Liver (tissue), 9 donors: ENCODE measurements around the gene DNAH10. TPM values are rescaled to one million over a fixed set of nuclear protein-coding genes. Genes with fewer than 3 reads are reported as not detected.

ENCODE experiments used
- DNase-seq: peaks from one replicate; pipeline ENCODE4 v3.0.0-alpha.2; 2017; ENCODE audit warnings: low spot score
- H3K27ac ChIP-seq, 2 donors: one replicate each; pipeline ENCODE4 v1.7.0; 2013; ENCODE audit warnings: inconsistent platforms in 2 of 2, low read length in 2 of 2, control low read depth in 1 of 2, low read depth in 1 of 2, mild to moderate bottlenecking in 1 of 2
- H3K27me3 ChIP-seq, 4 donors: one replicate each; pipeline versions ENCODE4 v1.6.1 to v1.7.0; 2013; ENCODE audit warnings: low read length in 3 of 4, inconsistent platforms in 1 of 4, mild to moderate bottlenecking in 1 of 4, moderate library complexity in 1 of 4; ENCODE audit not compliant: control insufficient read depth in 4 of 4, insufficient read depth in 4 of 4
- H3K36me3 ChIP-seq, 4 donors: one replicate each; pipeline versions ENCODE4 v1.6.1 to v1.7.0; 2013; ENCODE audit warnings: low read length in 3 of 4, mild to moderate bottlenecking in 3 of 4, low read depth in 1 of 4, moderate library complexity in 1 of 4; ENCODE audit not compliant: control insufficient read depth in 4 of 4, insufficient read depth in 3 of 4
- H3K4me1 ChIP-seq, 4 donors: one replicate each; pipeline versions ENCODE4 v1.6.1 to v1.7.0; 2013; ENCODE audit warnings: low read length in 3 of 4, mild to moderate bottlenecking in 3 of 4, moderate library complexity in 1 of 4; ENCODE audit not compliant: control insufficient read depth in 4 of 4, insufficient read depth in 4 of 4
- H3K4me3 ChIP-seq, 3 donors: one replicate each; pipeline versions ENCODE4 v1.6.1 to v1.7.0; 2013; ENCODE audit warnings: low read length in 3 of 3, control low read depth in 1 of 3, low read depth in 1 of 3, mild to moderate bottlenecking in 1 of 3
- H3K9ac ChIP-seq, 2 donors: one replicate each; pipeline ENCODE4 v1.7.0; 2013; ENCODE audit warnings: low read length in 2 of 2, mild to moderate bottlenecking in 2 of 2, moderate library complexity in 2 of 2, control low read depth in 1 of 2, low read depth in 1 of 2
- H3K9me3 ChIP-seq, 4 donors: one replicate each; pipeline versions ENCODE4 v1.6.1 to v1.7.0; 2013; ENCODE audit warnings: low read length in 3 of 4; ENCODE audit not compliant: control insufficient read depth in 4 of 4
- ATF3 ChIP-seq: IDR thresholded peaks from 2 replicates; pipeline ENCODE4 v1.6.1; 2016; ENCODE audit warnings: antibody characterized with exemption
- CTCF ChIP-seq: fragments of 150-350 bp; IDR thresholded peaks from 2 replicates; pipeline ENCODE4 v1.5.1; 2017; ENCODE audit warnings: improper control_type of control experiment, low read depth, low read length; ENCODE audit not compliant: missing input control
- EGR1 ChIP-seq, 2 donors: IDR thresholded peaks; 2 replicates each; pipeline ENCODE4 v1.6.1; 2016 to 2018; ENCODE audit warnings: antibody characterized with exemption in 2 of 2, low read depth in 2 of 2
- FOXA1 ChIP-seq: IDR thresholded peaks from 2 replicates; pipeline ENCODE4 v1.6.1; 2016; ENCODE audit warnings: antibody characterized with exemption
- FOXA2 ChIP-seq: IDR thresholded peaks from 2 replicates; pipeline ENCODE4 v1.6.1; 2016; ENCODE audit warnings: antibody characterized with exemption
- GABPA ChIP-seq, 2 donors: IDR thresholded peaks in 1 of 2; conservative IDR thresholded peaks in 1 of 2; 2 replicates each; pipeline ENCODE4 v1.6.1; 2016; ENCODE audit warnings: antibody characterized with exemption in 2 of 2, mild to moderate bottlenecking in 1 of 2, moderate library complexity in 1 of 2
- HNF4G ChIP-seq: IDR thresholded peaks from 2 replicates; pipeline ENCODE4 v1.6.1; 2016; ENCODE audit warnings: antibody characterized with exemption
- JUND ChIP-seq, 2 donors: IDR thresholded peaks; 2 replicates each; pipeline ENCODE4 v1.6.1; 2016; ENCODE audit warnings: antibody characterized with exemption in 2 of 2
- MAX ChIP-seq: IDR thresholded peaks from 2 replicates; pipeline ENCODE4 v1.6.1; 2016; ENCODE audit warnings: antibody characterized with exemption
- NR2F2 ChIP-seq: IDR thresholded peaks from 2 replicates; pipeline ENCODE4 v1.6.1; 2016; ENCODE audit warnings: antibody characterized with exemption
- RAD21 ChIP-seq, 2 donors: IDR thresholded peaks; 2 replicates each; pipeline ENCODE4 v1.6.1; 2016; ENCODE audit warnings: antibody characterized with exemption in 2 of 2, mild to moderate bottlenecking in 2 of 2
- REST ChIP-seq: IDR thresholded peaks from 2 replicates; pipeline ENCODE4 v1.6.1; 2016; ENCODE audit warnings: antibody characterized with exemption, mild to moderate bottlenecking
- RXRA ChIP-seq, 2 donors: IDR thresholded peaks; 2 replicates each; pipeline ENCODE4 v1.6.1; 2017 to 2018; ENCODE audit warnings: antibody characterized with exemption in 2 of 2, mild to moderate bottlenecking in 1 of 2
- SP1 ChIP-seq: IDR thresholded peaks from 2 replicates; pipeline ENCODE4 v1.6.1; 2018; ENCODE audit warnings: antibody characterized with exemption, mild to moderate bottlenecking
- TAF1 ChIP-seq: conservative IDR thresholded peaks from 2 replicates; pipeline ENCODE4 v1.6.1; 2016; ENCODE audit warnings: antibody characterized with exemption, mild to moderate bottlenecking
- YY1 ChIP-seq: IDR thresholded peaks from 2 replicates; pipeline ENCODE4 v1.6.1; 2016; ENCODE audit warnings: antibody characterized with exemption, mild to moderate bottlenecking
- WGBS: extraction: QIAGEN DNeasy Blood & Tissue Kit; methylation state at CpG from one replicate; pipeline ENCODE4 v1.1.7; 2013; 5-methylcytosine and 5-hydroxymethylcytosine counted together
- polyA plus RNA-seq, 2 donors: library from polyadenylated mRNA; stranded (reverse) in 1 of 2; unstranded in 1 of 2; fragments of 200-250 nt in 1 of 2; fragments of >200 nt in 1 of 2; fragmentation: Nextera tagmentation in 1 of 2; extraction: Ambion mirVana in 1 of 2; gene quantifications; one replicate each; pipeline versions ENCODE4 v1.2.1 to v1.2.3, GENCODE V29; 2013 to 2015
- total RNA-seq, 2 donors: library from RNA; depleted of rRNA; stranded (reverse); fragments of >200 nt; gene quantifications; one replicate each; pipeline ENCODE4 v1.2.3, GENCODE V29; 2014
- TF ChIP-seq, protein P1 (sequence below): IDR thresholded peaks from 2 replicates; pipeline ENCODE4 v1.6.1; 2016; ENCODE audit warnings: antibody characterized with exemption
- donor health status: healthy.
- donor health status: healthy.
- donor health status: healthy.
- donor health status: healthy.
- donor health status: healthy.

The DNAH10 gene
- total and polyA plus RNA-seq, 4 donors, result 0.05 to 0.47 (median 0.07) TPM

- H3K36me3 ChIP-seq, result no peaks in the 10 kb centered on the region
- no peak overlapping the region for H3K9ac ChIP-seq
- H3K4me1 ChIP-seq, result no peaks in the 10 kb centered on the region
- H3K9me3 ChIP-seq, result no peaks in the 10 kb centered on the region
- peaks cover 0 to 2% (median under 1%) of the 10 kb centered on the region in 4 donors for H3K27me3 ChIP-seq
- TF ChIP-seq RAD21 (IDR thresholded peaks at IDR 0.05) (no peak), GABPA (IDR thresholded peaks at IDR 0.05 in 1 of 2, conservative IDR thresholded peaks at IDR 0.05 in 1 of 2) (no peak), ATF3 (no peak), JUND (IDR thresholded peaks at IDR 0.05) (no peak), SP1 (no peak), CTCF (no peak), EGR1 (IDR thresholded peaks at IDR 0.05; ENCODE audit: low read depth in 2 of 2) (no peak), RXRA (IDR thresholded peaks at IDR 0.05) (no peak), YY1 (no peak), REST (no peak), MAX (no peak), TAF1 (no peak)
- WGBS, result 84% methylated on average over 18 of the region's 18 CpGs
- no peak overlapping the region for H3K27ac ChIP-seq
- no peak overlapping the region for H3K4me3 ChIP-seq
- DNase-seq, result no peak
Observed at GRCh38 chr12:123898673-123899072, 136.6 kb downstream of the DNAH10 start.

DNA sequence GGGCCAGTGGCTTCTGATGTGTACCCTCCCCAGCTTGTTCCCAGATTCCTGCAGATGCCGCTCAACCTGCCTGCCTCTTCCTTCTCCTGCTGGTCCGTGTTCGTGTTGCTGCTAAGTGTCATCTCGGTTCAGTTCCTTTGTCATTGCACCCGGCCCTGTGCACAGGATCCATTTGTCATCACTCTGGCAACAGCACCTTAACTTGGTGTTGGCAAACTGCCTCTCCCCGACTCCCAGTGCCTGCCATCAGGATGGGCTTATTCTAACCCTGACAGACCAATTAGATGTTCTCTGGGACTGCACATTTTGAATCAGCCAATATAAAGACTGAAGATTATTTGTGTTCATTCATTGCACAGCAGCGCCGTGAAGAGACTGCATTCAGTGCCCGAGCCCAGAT is 137.3 kb downstream of the DNAH10 start:
- 90% methylated on average over 9 of the region's 9 CpGs for WGBS
- Histone ChIP-seq H3K36me3 (no peaks in the 10 kb centered on the region), H3K9ac (no peak overlapping the region), H3K27me3 (peaks cover 0 to 2% (median under 1%) of the 10 kb centered on the region in 4 donors), H3K27ac (no peak overlapping the region), H3K9me3 (no peaks in the 10 kb centered on the region), H3K4me3 (no peak overlapping the region), H3K4me1 (no peaks in the 10 kb centered on the region)
- no peak for DNase-seq
- TF ChIP-seq FOXA2 (no peak), ATF3 (no peak), YY1 (no peak), FOXA1 (no peak), MAX (no peak), EGR1 (IDR thresholded peaks at IDR 0.05; ENCODE audit: low read depth in 2 of 2) (no peak), SP1 (no peak), HNF4G (no peak), RAD21 (IDR thresholded peaks at IDR 0.05) (no peak), REST (no peak), TAF1 (no peak), NR2F2 (no peak), CTCF (no peak), GABPA (IDR thresholded peaks at IDR 0.05 in 1 of 2, conservative IDR thresholded peaks at IDR 0.05 in 1 of 2) (no peak)
- TF ChIP-seq, protein P1, sequence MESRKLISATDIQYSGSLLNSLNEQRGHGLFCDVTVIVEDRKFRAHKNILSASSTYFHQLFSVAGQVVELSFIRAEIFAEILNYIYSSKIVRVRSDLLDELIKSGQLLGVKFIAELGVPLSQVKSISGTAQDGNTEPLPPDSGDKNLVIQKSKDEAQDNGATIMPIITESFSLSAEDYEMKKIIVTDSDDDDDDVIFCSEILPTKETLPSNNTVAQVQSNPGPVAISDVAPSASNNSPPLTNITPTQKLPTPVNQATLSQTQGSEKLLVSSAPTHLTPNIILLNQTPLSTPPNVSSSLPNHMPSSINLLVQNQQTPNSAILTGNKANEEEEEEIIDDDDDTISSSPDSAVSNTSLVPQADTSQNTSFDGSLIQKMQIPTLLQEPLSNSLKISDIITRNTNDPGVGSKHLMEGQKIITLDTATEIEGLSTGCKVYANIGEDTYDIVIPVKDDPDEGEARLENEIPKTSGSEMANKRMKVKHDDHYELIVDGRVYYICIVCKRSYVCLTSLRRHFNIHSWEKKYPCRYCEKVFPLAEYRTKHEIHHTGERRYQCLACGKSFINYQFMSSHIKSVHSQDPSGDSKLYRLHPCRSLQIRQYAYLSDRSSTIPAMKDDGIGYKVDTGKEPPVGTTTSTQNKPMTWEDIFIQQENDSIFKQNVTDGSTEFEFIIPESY, result no peak
